ENCODE measurements around the gene HOXC11. TPM values are rescaled to one million over a fixed set of nuclear protein-coding genes. Genes with fewer than 3 reads are reported as not detected.

Gene HOXC11
- total and polyA plus RNA-seq, 7 donors = not detected

GRCh38 chr12:53992377-53992889 is 19.5 kb downstream of the HOXC11 start:
- TF ChIP-seq CTCF (IDR thresholded peaks at IDR 0.05) (no peak), EP300 (IDR thresholded peaks at IDR 0.05) (no peak), POLR2AphosphoS5 (IDR thresholded peaks at IDR 0.05) (no peak)
- intact Hi-C loops (cut with DNase I) = no loop called here
- no peaks in the 10 kb centered on the region for H3K36me3 ChIP-seq
- H3K9me3 ChIP-seq = no peaks in the 10 kb centered on the region
- peaks cover 88 to 100% (median 100%) of the 10 kb centered on the region in 3 donors for H3K27me3 ChIP-seq
- no peak overlapping the region for H3K27ac ChIP-seq
- 42 to 67% methylated on average over 7 of the region's 7 CpGs for WGBS, 2 donors
- H3K4me3 ChIP-seq = no peak overlapping the region
- DNase-seq = no peak
- peaks cover 0 to 33% (median 22%) of the 10 kb centered on the region in 4 donors for H3K4me1 ChIP-seq

- WGBS, 2 donors = 29 to 44% methylated on average over 18 of the region's 18 CpGs
- H3K4me1 ChIP-seq = peaks cover 0 to 33% (median 22%) of the 10 kb centered on the region in 4 donors
- peaks cover 91 to 100% (median 100%) of the 10 kb centered on the region in 3 donors for H3K27me3 ChIP-seq
Measured at GRCh38 chr12:53993162-53994008, 20.5 kb downstream of the HOXC11 start.

GRCh38 chr12:53994009-53994263 is 21.0 kb downstream of the HOXC11 start:
- no peak overlapping the region for H3K4me3 ChIP-seq
- H3K9me3 ChIP-seq = no peaks in the 10 kb centered on the region
- H3K27me3 ChIP-seq = peaks cover 91 to 100% (median 100%) of the 10 kb centered on the region in 3 donors
- peaks cover 0 to 33% (median 22%) of the 10 kb centered on the region in 4 donors for H3K4me1 ChIP-seq
- intact Hi-C loops (cut with DNase I) = no loop called here
- no peaks in the 10 kb centered on the region for H3K36me3 ChIP-seq
- H3K27ac ChIP-seq = no peak overlapping the region
- TF ChIP-seq CTCF (IDR thresholded peaks at IDR 0.05) (no peak), POLR2A (IDR thresholded peaks at IDR 0.05) (no peak), EP300 (IDR thresholded peaks at IDR 0.05) (no peak), POLR2AphosphoS5 (IDR thresholded peaks at IDR 0.05) (no peak)
- no peak for DNase-seq
- 6 to 8% methylated on average over 19 of the region's 19 CpGs for WGBS, 2 donors

More at GRCh38 chr12:53993162-53994008, 20.5 kb downstream of the HOXC11 start:
- Histone ChIP-seq H3K27ac (no peak overlapping the region), H3K4me3 (no peak overlapping the region), H3K36me3 (no peaks in the 10 kb centered on the region), H3K9me3 (no peaks in the 10 kb centered on the region)
- DNase-seq = no peak
- intact Hi-C loops (cut with DNase I) = no loop called here
- no peak for TF ChIP-seq EP300 (IDR thresholded peaks at IDR 0.05)
- TF ChIP-seq CTCF (IDR thresholded peaks at IDR 0.05) = no peak
- no peak for TF ChIP-seq POLR2A (IDR thresholded peaks at IDR 0.05)
- peak in 1 of 4 donors; percentile 13 for TF ChIP-seq POLR2AphosphoS5 (IDR thresholded peaks at IDR 0.05)

- no peaks in the 10 kb centered on the region for H3K36me3 ChIP-seq
- no peaks in the 10 kb centered on the region for H3K9me3 ChIP-seq
- WGBS, 2 donors = 5% methylated on average over 60 of the region's 60 CpGs
- intact Hi-C loops (cut with DNase I) = no loop called here
- H3K27me3 ChIP-seq = peaks cover 90 to 100% (median 100%) of the 10 kb centered on the region in 3 donors
- no peak for TF ChIP-seq EP300 (IDR thresholded peaks at IDR 0.05)
- TF ChIP-seq CTCF (IDR thresholded peaks at IDR 0.05) = no peak
- no peak for TF ChIP-seq POLR2A (IDR thresholded peaks at IDR 0.05)
- TF ChIP-seq POLR2AphosphoS5 (IDR thresholded peaks at IDR 0.05) = no peak
- DNase-seq = no peak
- H3K27ac ChIP-seq = no peak overlapping the region
- H3K4me1 ChIP-seq = peaks cover 0 to 29% (median 24%) of the 10 kb centered on the region in 4 donors
- H3K4me3 ChIP-seq = peak overlapping the region in 1 of 4 donors; percentile 50
Measured at GRCh38 chr12:53994264-53995001, 21.5 kb downstream of the HOXC11 start.

Data from sigmoid colon (tissue), 7 donors.